NCI-H1092 treated with DMSO at 0.1 percent for 48 hours (cell line): Measurements from ENCODE around the gene HMX1.

Experiments used
- DNase-seq: peaks from one replicate; lab custom pipeline; 2025; lab: John Stamatoyannopoulos, UW

HMX1 gene

GRCh38 chr4:8910100-8910821 is 38.6 kb upstream of the HMX1 start:
- no peak for DNase-seq

- no peak for DNase-seq
Observed at GRCh38 chr4:8909548-8909947, 37.9 kb upstream of the HMX1 start.

DNA sequence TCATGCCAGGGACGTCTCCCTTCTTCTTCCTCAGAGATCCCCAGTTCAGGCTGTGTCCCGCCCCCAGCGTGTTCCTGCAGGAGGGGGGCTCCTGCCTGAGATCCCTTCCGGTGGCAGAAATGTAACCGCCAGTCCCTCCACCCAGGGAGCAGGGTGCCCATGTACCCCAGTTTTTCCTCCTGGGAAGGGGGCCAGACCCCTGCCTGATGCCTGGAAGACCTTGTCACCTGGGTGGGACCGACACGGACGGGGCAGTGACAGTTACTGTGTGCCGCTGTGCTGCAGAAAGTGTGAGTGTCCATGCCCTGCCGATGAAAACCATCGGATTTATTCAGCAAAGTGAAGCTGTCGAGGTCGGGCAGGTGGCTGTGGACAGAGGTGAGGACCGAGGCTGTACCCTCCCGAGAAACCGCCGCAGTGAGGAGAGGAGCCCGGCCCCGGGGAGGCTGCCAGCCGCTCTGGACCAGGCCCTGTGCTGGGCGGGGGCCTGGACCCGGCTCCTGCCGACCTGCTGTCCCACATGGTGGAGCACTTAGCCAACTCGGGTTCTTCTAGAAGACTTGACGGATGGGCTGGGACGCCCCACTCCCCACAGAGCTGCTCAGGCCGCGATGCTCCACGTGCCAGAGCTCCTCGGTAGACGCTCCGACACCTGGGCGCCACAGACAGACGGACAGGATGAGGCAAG is 36.7 kb upstream of the HMX1 start:
- no peak for DNase-seq

- DNase-seq: no peak
Observed at GRCh38 chr4:8907596-8908205, 36.1 kb upstream of the HMX1 start.

DNA sequence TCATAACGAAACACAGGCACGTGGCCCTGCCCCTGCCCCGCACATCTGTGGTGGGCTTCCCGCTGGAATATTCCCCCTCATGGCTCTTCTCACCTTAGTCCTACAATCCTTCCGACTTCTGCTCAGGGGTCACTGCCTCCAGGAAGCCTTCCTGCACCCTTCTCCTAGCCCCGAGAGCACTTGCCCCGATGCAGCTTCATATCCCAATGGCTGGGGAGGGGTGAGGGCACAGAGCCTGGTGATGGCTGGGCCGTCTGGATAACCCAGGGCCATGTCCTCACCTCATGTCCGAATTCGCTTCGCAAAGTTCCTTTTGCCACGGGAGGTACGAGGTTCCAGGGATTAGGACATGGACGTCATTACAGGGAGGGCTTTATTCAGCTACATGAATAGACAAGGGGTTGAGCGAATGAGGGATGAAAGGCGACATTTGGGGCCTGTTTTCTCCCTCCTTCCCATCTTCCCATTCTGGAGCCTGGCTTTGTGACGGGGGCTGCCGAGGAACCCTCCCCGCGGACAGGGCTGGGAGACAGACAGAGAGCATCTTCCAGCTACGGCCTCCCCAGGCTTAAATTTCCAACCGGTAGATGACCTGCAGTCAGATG is 35.5 kb upstream of the HMX1 start:
- no peak for DNase-seq

- no peak for DNase-seq
Observed at GRCh38 chr4:8906668-8906970, 35.0 kb upstream of the HMX1 start.

GRCh38 chr4:8905773-8906667 is 34.4 kb upstream of the HMX1 start:
- DNase-seq: no peak

GRCh38 chr4:8905226-8905772 is 33.7 kb upstream of the HMX1 start:
- DNase-seq: no peak

DNA sequence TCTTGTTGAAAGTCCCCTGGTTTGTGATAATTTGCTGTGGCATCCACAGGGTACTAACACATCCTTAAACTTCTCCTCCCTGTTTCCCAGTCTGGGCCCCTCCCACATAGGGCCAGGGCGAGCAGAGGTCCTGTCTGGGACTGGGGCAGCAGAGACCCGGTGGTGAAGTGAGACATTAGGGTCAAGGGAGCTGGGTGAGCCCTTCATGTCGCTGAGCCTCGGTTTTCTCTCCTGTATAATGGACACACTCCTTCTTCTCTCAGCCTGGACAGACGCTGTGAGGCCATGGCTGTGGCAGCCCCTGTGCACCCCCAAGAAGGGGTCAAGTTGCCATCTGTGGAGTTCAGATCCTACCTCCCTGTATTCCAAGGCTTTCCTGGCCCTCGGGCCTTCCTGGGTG is 33.0 kb upstream of the HMX1 start:
- no peak for DNase-seq

DNA sequence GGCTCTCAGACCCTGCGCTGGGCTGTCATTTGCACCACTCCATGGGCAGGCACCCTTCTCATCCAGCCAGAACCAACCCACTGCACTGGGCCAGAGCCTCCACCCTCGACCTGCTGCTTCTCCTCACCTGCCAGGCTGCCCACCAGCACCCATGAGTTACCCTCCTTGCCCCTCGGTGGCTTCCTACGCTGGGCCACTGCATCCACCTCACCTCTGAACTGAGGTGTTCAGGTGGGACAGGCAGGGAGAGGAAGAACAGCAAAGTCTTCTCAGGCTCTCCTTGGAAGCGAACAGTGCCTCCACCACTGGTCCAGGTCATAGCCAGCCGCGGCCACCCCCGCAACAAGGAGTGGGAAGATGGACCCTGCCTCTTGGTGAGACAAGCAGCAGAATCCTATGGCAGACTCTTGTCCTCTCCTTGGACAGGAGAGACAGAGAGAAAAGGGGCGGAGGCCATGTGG is 32.4 kb upstream of the HMX1 start:
- DNase-seq: no peak

DNA sequence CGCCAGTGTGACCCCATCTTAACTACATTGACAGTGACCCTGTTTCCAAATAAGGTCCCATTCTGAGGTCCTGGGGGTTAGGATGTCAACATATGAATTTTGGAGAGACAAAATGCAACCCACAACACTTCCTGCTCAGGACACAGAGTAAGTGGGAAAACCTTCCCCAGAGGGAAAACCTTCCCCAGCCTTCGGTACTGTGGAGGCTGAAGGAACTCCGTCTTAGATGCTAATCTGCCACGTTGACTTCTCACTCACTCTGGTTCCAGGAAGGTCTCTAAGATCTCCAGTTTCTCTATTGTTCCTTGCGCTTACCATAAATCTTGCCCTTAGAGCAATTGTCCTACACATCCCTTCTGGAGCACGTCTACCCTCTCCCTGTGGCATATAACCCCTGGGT is 29.7 kb upstream of the HMX1 start:
- DNase-seq: no peak

DNA sequence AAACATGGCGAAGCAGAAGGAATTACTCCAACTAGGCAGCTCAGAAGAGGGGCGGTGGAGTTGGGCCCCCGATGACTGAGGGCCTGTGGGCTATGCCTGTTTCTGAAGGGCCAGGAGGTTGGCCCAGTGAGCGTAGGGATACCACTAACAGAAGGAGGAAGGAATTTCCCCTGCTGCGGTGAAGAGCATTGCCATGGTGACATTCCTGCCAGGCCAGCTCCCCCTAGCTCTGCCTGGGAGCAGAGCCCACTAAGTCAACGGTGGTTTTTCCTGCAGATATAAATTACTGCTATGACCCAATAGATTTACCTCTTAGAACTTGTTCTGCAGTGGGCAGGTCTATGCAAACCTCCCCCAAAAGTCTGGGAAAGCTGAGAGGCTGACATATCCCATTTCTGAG is 28.9 kb upstream of the HMX1 start:
- no peak for DNase-seq

- no peak for DNase-seq
Observed at GRCh38 chr4:8898419-8898818, 26.8 kb upstream of the HMX1 start.

DNA sequence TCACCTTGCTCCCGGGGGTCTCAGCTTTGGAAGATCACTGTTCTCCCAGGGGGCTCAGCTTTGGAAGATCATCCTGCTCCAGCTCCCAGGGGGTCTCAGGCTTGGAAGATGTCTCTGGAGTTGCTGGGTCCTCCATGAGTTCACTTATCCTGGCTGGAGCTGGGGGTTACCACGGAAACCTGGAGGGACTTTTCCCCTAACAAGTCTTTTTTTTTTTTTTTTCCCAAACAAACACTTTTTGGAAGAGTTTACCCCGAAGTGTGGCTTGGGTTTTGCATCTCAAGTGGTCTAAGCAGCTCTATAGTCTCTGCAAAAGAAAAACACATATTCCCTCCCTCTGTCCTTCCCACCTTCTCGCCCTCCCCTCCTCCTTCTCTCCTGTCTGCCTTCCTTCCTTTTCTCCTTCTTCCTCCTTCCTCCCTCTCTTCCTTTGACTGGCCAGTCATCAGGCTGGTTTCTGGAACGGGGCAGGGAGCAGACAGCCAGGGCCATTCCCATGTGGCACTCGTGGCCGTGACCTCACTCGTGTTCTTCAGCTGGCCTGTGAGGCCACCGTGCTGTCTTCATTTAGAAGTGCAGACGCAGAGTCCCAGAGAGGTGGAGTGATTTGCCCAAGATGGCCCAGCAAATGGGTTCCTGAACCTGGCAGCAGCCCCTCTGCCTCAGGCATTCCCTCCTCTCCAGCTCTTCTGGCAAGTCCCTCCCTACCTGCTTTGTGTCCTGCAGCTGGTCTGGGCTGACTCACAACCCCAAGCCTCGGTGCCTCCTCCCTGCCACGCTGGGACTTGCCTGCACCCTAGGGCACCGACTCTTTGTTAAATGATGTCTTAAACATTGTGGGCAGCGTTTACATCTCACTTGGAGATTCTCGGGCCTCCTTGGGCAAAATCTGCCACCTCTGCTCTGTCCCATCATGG is 25.9 kb upstream of the HMX1 start:
- no peak for DNase-seq

DNA sequence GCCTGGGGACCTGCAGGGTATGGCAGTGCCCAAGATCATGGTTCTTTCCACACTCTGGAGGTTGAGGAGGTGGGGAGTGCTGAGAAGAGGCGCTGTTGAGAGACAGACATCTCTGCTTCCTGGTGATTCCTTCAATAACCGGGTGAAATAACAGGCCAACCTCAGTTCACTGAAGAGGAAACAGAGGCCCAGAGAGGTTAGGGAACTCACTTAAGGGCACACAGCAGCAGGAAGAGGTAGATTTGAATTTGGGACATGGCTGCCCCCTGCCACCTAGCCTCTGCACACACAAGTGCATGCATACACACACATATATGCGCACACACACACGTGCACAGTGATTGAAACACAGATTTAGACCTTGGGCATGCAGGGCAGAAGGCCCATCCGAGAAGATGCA is 24.9 kb upstream of the HMX1 start:
- no peak for DNase-seq

- no peak for DNase-seq
Observed at GRCh38 chr4:8896071-8896470, 24.4 kb upstream of the HMX1 start.

- no peak for DNase-seq
Observed at GRCh38 chr4:8895295-8895694, 23.7 kb upstream of the HMX1 start.

GRCh38 chr4:8894424-8894816 is 22.8 kb upstream of the HMX1 start:
- DNase-seq: no peak

- no peak for DNase-seq
Observed at GRCh38 chr4:8893624-8894423, 22.2 kb upstream of the HMX1 start.

- no peak for DNase-seq
Observed at GRCh38 chr4:8893227-8893623, 21.6 kb upstream of the HMX1 start.
